Liver (tissue), 9 donors: ENCODE measurements around the gene PASK. TPM values are rescaled to one million over a fixed set of nuclear protein-coding genes. Genes with fewer than 3 reads are reported as not detected.

ENCODE experiments used
- DNase-seq: peaks from one replicate; pipeline ENCODE4 v3.0.0-alpha.2; 2017; ENCODE audit warnings: low spot score
- H3K27ac ChIP-seq, 2 donors: one replicate each; pipeline ENCODE4 v1.7.0; 2013; ENCODE audit warnings: inconsistent platforms in 2 of 2, low read length in 2 of 2, control low read depth in 1 of 2, low read depth in 1 of 2, mild to moderate bottlenecking in 1 of 2
- H3K27me3 ChIP-seq, 4 donors: one replicate each; pipeline versions ENCODE4 v1.6.1 to v1.7.0; 2013; ENCODE audit warnings: low read length in 3 of 4, inconsistent platforms in 1 of 4, mild to moderate bottlenecking in 1 of 4, moderate library complexity in 1 of 4; ENCODE audit not compliant: control insufficient read depth in 4 of 4, insufficient read depth in 4 of 4
- H3K36me3 ChIP-seq, 4 donors: one replicate each; pipeline versions ENCODE4 v1.6.1 to v1.7.0; 2013; ENCODE audit warnings: low read length in 3 of 4, mild to moderate bottlenecking in 3 of 4, low read depth in 1 of 4, moderate library complexity in 1 of 4; ENCODE audit not compliant: control insufficient read depth in 4 of 4, insufficient read depth in 3 of 4
- H3K4me1 ChIP-seq, 4 donors: one replicate each; pipeline versions ENCODE4 v1.6.1 to v1.7.0; 2013; ENCODE audit warnings: low read length in 3 of 4, mild to moderate bottlenecking in 3 of 4, moderate library complexity in 1 of 4; ENCODE audit not compliant: control insufficient read depth in 4 of 4, insufficient read depth in 4 of 4
- H3K4me3 ChIP-seq, 3 donors: one replicate each; pipeline versions ENCODE4 v1.6.1 to v1.7.0; 2013; ENCODE audit warnings: low read length in 3 of 3, control low read depth in 1 of 3, low read depth in 1 of 3, mild to moderate bottlenecking in 1 of 3
- H3K9ac ChIP-seq, 2 donors: one replicate each; pipeline ENCODE4 v1.7.0; 2013; ENCODE audit warnings: low read length in 2 of 2, mild to moderate bottlenecking in 2 of 2, moderate library complexity in 2 of 2, control low read depth in 1 of 2, low read depth in 1 of 2
- H3K9me3 ChIP-seq, 4 donors: one replicate each; pipeline versions ENCODE4 v1.6.1 to v1.7.0; 2013; ENCODE audit warnings: low read length in 3 of 4; ENCODE audit not compliant: control insufficient read depth in 4 of 4
- ATF3 ChIP-seq: IDR thresholded peaks from 2 replicates; pipeline ENCODE4 v1.6.1; 2016; ENCODE audit warnings: antibody characterized with exemption
- CTCF ChIP-seq: fragments of 150-350 bp; IDR thresholded peaks from 2 replicates; pipeline ENCODE4 v1.5.1; 2017; ENCODE audit warnings: improper control_type of control experiment, low read depth, low read length; ENCODE audit not compliant: missing input control
- EGR1 ChIP-seq, 2 donors: IDR thresholded peaks; 2 replicates each; pipeline ENCODE4 v1.6.1; 2016 to 2018; ENCODE audit warnings: antibody characterized with exemption in 2 of 2, low read depth in 2 of 2
- FOXA1 ChIP-seq: IDR thresholded peaks from 2 replicates; pipeline ENCODE4 v1.6.1; 2016; ENCODE audit warnings: antibody characterized with exemption
- FOXA2 ChIP-seq: IDR thresholded peaks from 2 replicates; pipeline ENCODE4 v1.6.1; 2016; ENCODE audit warnings: antibody characterized with exemption
- GABPA ChIP-seq, 2 donors: IDR thresholded peaks in 1 of 2; conservative IDR thresholded peaks in 1 of 2; 2 replicates each; pipeline ENCODE4 v1.6.1; 2016; ENCODE audit warnings: antibody characterized with exemption in 2 of 2, mild to moderate bottlenecking in 1 of 2, moderate library complexity in 1 of 2
- HNF4G ChIP-seq: IDR thresholded peaks from 2 replicates; pipeline ENCODE4 v1.6.1; 2016; ENCODE audit warnings: antibody characterized with exemption
- JUND ChIP-seq, 2 donors: IDR thresholded peaks; 2 replicates each; pipeline ENCODE4 v1.6.1; 2016; ENCODE audit warnings: antibody characterized with exemption in 2 of 2
- MAX ChIP-seq: IDR thresholded peaks from 2 replicates; pipeline ENCODE4 v1.6.1; 2016; ENCODE audit warnings: antibody characterized with exemption
- NR2F2 ChIP-seq: IDR thresholded peaks from 2 replicates; pipeline ENCODE4 v1.6.1; 2016; ENCODE audit warnings: antibody characterized with exemption
- REST ChIP-seq: IDR thresholded peaks from 2 replicates; pipeline ENCODE4 v1.6.1; 2016; ENCODE audit warnings: antibody characterized with exemption, mild to moderate bottlenecking
- RXRA ChIP-seq, 2 donors: IDR thresholded peaks; 2 replicates each; pipeline ENCODE4 v1.6.1; 2017 to 2018; ENCODE audit warnings: antibody characterized with exemption in 2 of 2, mild to moderate bottlenecking in 1 of 2
- SP1 ChIP-seq: IDR thresholded peaks from 2 replicates; pipeline ENCODE4 v1.6.1; 2018; ENCODE audit warnings: antibody characterized with exemption, mild to moderate bottlenecking
- TAF1 ChIP-seq: conservative IDR thresholded peaks from 2 replicates; pipeline ENCODE4 v1.6.1; 2016; ENCODE audit warnings: antibody characterized with exemption, mild to moderate bottlenecking
- YY1 ChIP-seq: IDR thresholded peaks from 2 replicates; pipeline ENCODE4 v1.6.1; 2016; ENCODE audit warnings: antibody characterized with exemption, mild to moderate bottlenecking
- WGBS: extraction: QIAGEN DNeasy Blood & Tissue Kit; methylation state at CpG from one replicate; pipeline ENCODE4 v1.1.7; 2013; 5-methylcytosine and 5-hydroxymethylcytosine counted together
- polyA plus RNA-seq, 2 donors: library from polyadenylated mRNA; stranded (reverse) in 1 of 2; unstranded in 1 of 2; fragments of 200-250 nt in 1 of 2; fragments of >200 nt in 1 of 2; fragmentation: Nextera tagmentation in 1 of 2; extraction: Ambion mirVana in 1 of 2; gene quantifications; one replicate each; pipeline versions ENCODE4 v1.2.1 to v1.2.3, GENCODE V29; 2013 to 2015
- total RNA-seq, 2 donors: library from RNA; depleted of rRNA; stranded (reverse); fragments of >200 nt; gene quantifications; one replicate each; pipeline ENCODE4 v1.2.3, GENCODE V29; 2014
- donor health status: healthy.
- donor health status: healthy.
- donor health status: healthy.
- donor health status: healthy.
- donor health status: healthy.

The PASK gene
- total and polyA plus RNA-seq, 4 donors: 0.96 to 8.8 (median 2.9) TPM

- H3K27ac ChIP-seq: no peak overlapping the region
- no peak for DNase-seq
- H3K4me3 ChIP-seq: no peak overlapping the region
- WGBS: 88% methylated on average over 9 of the region's 9 CpGs
- H3K36me3 ChIP-seq: peaks cover 0 to 4% (median 0%) of the 10 kb centered on the region in 4 donors
- no peak for TF ChIP-seq MAX
- no peak for TF ChIP-seq GABPA (IDR thresholded peaks at IDR 0.05 in 1 of 2, conservative IDR thresholded peaks at IDR 0.05 in 1 of 2)
- TF ChIP-seq ATF3: no peak
- no peak for TF ChIP-seq FOXA2
- no peak for TF ChIP-seq JUND (IDR thresholded peaks at IDR 0.05)
- H3K9me3 ChIP-seq: no peaks in the 10 kb centered on the region
- no peaks in the 10 kb centered on the region for H3K4me1 ChIP-seq
- H3K27me3 ChIP-seq: no peaks in the 10 kb centered on the region
- H3K9ac ChIP-seq: no peak overlapping the region
Measured at GRCh38 chr2:241142593-241142992, 6.7 kb downstream of the PASK start.

GRCh38 chr2:241142063-241142462 lies 7.2 kb downstream of the PASK start:
- H3K27ac ChIP-seq: no peak overlapping the region
- H3K4me3 ChIP-seq: no peak overlapping the region
- no peak for DNase-seq
- peaks cover 0 to 4% (median 0%) of the 10 kb centered on the region in 4 donors for H3K36me3 ChIP-seq
- no peaks in the 10 kb centered on the region for H3K9me3 ChIP-seq
- no peaks in the 10 kb centered on the region for H3K4me1 ChIP-seq
- 94% methylated on average over 6 of the region's 6 CpGs for WGBS
- no peaks in the 10 kb centered on the region for H3K27me3 ChIP-seq
- no peak overlapping the region for H3K9ac ChIP-seq
- TF ChIP-seq JUND (IDR thresholded peaks at IDR 0.05) (no peak), TAF1 (no peak), SP1 (no peak), MAX (no peak), EGR1 (IDR thresholded peaks at IDR 0.05; ENCODE audit: low read depth in 2 of 2) (no peak), FOXA2 (no peak), CTCF (no peak), ATF3 (no peak), HNF4G (no peak), REST (no peak), YY1 (no peak), GABPA (IDR thresholded peaks at IDR 0.05 in 1 of 2, conservative IDR thresholded peaks at IDR 0.05 in 1 of 2) (no peak), NR2F2 (no peak), RXRA (IDR thresholded peaks at IDR 0.05) (no peak), FOXA1 (no peak)
